Measurements from ENCODE around the gene ANLN. TPM values are rescaled to one million over a fixed set of nuclear protein-coding genes. Genes with fewer than 3 reads are reported as not detected.
A peak's percentile ranks its signal among the peaks of the same experiment; 100 is the strongest.

Gene ANLN
- total RNA-seq, 1 experiment from 2014 or later = 274 TPM

- peaks cover 75% of the 10 kb centered on the region for H3K36me3 Mint-ChIP-seq (ENCODE audit: insufficient read depth, unreplicated experiment)
- peak overlapping the region; percentile 92 for H3K27ac Mint-ChIP-seq (ENCODE audit: unreplicated experiment)
- BruUV-seq (replicated peaks) = no TSS peak
- CTCF ChIA-PET = interaction anchor here (0.6 to 3.2 kb wide), 2 partner anchors 13 to 27 kb away, joined by 4 to 23 read pairs; a partner anchor contains a TSS
- TF ChIP-seq, protein P1, sequence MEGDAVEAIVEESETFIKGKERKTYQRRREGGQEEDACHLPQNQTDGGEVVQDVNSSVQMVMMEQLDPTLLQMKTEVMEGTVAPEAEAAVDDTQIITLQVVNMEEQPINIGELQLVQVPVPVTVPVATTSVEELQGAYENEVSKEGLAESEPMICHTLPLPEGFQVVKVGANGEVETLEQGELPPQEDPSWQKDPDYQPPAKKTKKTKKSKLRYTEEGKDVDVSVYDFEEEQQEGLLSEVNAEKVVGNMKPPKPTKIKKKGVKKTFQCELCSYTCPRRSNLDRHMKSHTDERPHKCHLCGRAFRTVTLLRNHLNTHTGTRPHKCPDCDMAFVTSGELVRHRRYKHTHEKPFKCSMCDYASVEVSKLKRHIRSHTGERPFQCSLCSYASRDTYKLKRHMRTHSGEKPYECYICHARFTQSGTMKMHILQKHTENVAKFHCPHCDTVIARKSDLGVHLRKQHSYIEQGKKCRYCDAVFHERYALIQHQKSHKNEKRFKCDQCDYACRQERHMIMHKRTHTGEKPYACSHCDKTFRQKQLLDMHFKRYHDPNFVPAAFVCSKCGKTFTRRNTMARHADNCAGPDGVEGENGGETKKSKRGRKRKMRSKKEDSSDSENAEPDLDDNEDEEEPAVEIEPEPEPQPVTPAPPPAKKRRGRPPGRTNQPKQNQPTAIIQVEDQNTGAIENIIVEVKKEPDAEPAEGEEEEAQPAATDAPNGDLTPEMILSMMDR (IDR thresholded peaks at IDR 0.05; ENCODE audit: unreplicated experiment) = no peak
- DNase-seq = peak; percentile 43
- intact Hi-C loops (cut with micrococcal nuclease; ENCODE audit: unreplicated experiment) = no loop called here
- peaks cover 61% of the 10 kb centered on the region for H3K4me1 Mint-ChIP-seq (ENCODE audit: low read depth, unreplicated experiment)
- no peaks in the 10 kb centered on the region for H3K9me3 Mint-ChIP-seq (ENCODE audit: low read depth, unreplicated experiment)
- peak overlapping the region; percentile 82 for H3K4me3 Mint-ChIP-seq (ENCODE audit: low read depth, unreplicated experiment)
- H3K27me3 Mint-ChIP-seq (ENCODE audit: unreplicated experiment) = no peaks in the 10 kb centered on the region
Measured at GRCh38 chr7:36393826-36394225, 4.2 kb downstream of the ANLN start.

DNA sequence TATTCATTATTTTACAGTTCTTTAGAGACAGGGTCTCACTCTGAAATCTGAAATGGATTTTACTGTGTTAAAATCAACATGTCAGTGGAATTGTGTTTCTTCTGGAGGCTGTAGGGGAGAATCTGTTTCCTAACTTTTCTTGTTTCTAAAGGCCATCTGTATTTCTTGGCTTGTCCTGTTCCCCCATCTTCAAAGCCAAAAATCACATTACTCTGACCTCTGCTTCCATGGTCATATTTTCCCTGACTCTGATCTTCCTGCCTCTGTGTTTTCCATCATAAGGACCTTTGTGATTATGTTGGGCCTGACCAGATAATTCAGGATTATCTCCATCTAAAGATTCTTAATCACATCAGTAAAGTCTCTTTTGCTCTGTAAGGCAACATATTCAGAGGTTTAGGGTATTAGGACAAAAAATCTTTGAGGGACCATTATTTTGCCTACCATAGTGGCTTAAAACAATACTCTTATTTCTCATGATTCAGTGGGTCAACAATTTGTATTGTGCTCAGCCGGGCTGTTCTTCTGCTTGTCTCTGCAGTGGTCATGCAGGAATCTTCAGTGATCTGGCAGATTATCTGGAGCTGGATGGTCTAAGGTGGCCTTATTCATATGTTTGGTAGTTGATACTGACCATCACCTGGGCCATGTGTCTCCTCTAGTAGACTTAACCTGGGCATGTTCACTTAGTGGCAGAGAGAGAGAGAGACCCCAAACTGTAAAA, 5.7 kb downstream of the ANLN start:
- H3K27me3 Mint-ChIP-seq (ENCODE audit: unreplicated experiment) = no peaks in the 10 kb centered on the region
- peaks cover 57% of the 10 kb centered on the region for H3K4me1 Mint-ChIP-seq (ENCODE audit: low read depth, unreplicated experiment)
- peaks cover 73% of the 10 kb centered on the region for H3K36me3 Mint-ChIP-seq (ENCODE audit: insufficient read depth, unreplicated experiment)
- no peak for DNase-seq
- intact Hi-C loops (cut with micrococcal nuclease; ENCODE audit: unreplicated experiment) = no loop called here
- no TSS peak for BruUV-seq (replicated peaks)
- H3K4me3 Mint-ChIP-seq (ENCODE audit: low read depth, unreplicated experiment) = peak overlapping the region; percentile 82
- TF ChIP-seq, protein P1 (IDR thresholded peaks at IDR 0.05; ENCODE audit: unreplicated experiment) = no peak
- H3K9me3 Mint-ChIP-seq (ENCODE audit: low read depth, unreplicated experiment) = no peaks in the 10 kb centered on the region
- peak overlapping the region; percentile 92 for H3K27ac Mint-ChIP-seq (ENCODE audit: unreplicated experiment)
- CTCF ChIA-PET = interaction anchor here (1.3 kb wide), 1 partner anchor 28 kb away, joined by 5 read pairs; a partner anchor contains a TSS

- DNase-seq = peak; percentile 35
- Mint-ChIP-seq H3K36me3 (ENCODE audit: insufficient read depth, unreplicated experiment) (peaks cover 72% of the 10 kb centered on the region), H3K9me3 (ENCODE audit: low read depth, unreplicated experiment) (no peaks in the 10 kb centered on the region), H3K27me3 (ENCODE audit: unreplicated experiment) (no peaks in the 10 kb centered on the region), H3K4me1 (ENCODE audit: low read depth, unreplicated experiment) (peaks cover 57% of the 10 kb centered on the region), H3K4me3 (ENCODE audit: low read depth, unreplicated experiment) (peak overlapping the region; percentile 82), H3K27ac (ENCODE audit: unreplicated experiment) (peak overlapping the region; percentile 92)
- TF ChIP-seq, protein P1 (IDR thresholded peaks at IDR 0.05; ENCODE audit: unreplicated experiment) = no peak
- no TSS peak for BruUV-seq (replicated peaks)
- CTCF ChIA-PET = interaction anchor here (1.3 kb wide), 1 partner anchor 29 kb away, joined by 5 read pairs; a partner anchor contains a TSS
- intact Hi-C loops (cut with micrococcal nuclease; ENCODE audit: unreplicated experiment) = no loop called here
Measured at GRCh38 chr7:36396150-36396549, 6.5 kb downstream of the ANLN start.

- DNase-seq = no peak
- BruUV-seq (replicated peaks) = no TSS peak
- H3K9me3 Mint-ChIP-seq (ENCODE audit: low read depth, unreplicated experiment) = no peaks in the 10 kb centered on the region
- H3K27ac Mint-ChIP-seq (ENCODE audit: unreplicated experiment) = peak overlapping the region; percentile 25
- intact Hi-C loops (cut with micrococcal nuclease; ENCODE audit: unreplicated experiment) = no loop called here
- peaks cover 66% of the 10 kb centered on the region for H3K36me3 Mint-ChIP-seq (ENCODE audit: insufficient read depth, unreplicated experiment)
- no peaks in the 10 kb centered on the region for H3K27me3 Mint-ChIP-seq (ENCODE audit: unreplicated experiment)
- CTCF ChIA-PET = no interaction called here
- TF ChIP-seq, protein P1 (IDR thresholded peaks at IDR 0.05; ENCODE audit: unreplicated experiment) = no peak
- peaks cover 55% of the 10 kb centered on the region for H3K4me1 Mint-ChIP-seq (ENCODE audit: low read depth, unreplicated experiment)
- no peak overlapping the region for H3K4me3 Mint-ChIP-seq (ENCODE audit: low read depth, unreplicated experiment)
Measured at GRCh38 chr7:36400036-36400435, 10.4 kb downstream of the ANLN start.
